Stimulated activated effector memory CD8-positive, alpha-beta T cell treated with anti-CD3 and anti-CD28 coated beads, Interleukin-12 subunit alpha, Interleukin-12 subunit beta, amount 100 ng/mL, for 72 hours (primary cell): Measurements from ENCODE around the gene UCHL1.
"Not testable (repeated sequence)": the region's sequence is repeated elsewhere in the genome, so short reads cannot be mapped to it uniquely, and the experiment has no call there.

Experiments
- ATAC-seq: fragments of 150-1000 bp; cut with Tn5 transposase; 2 replicates; pipeline ENCODE4 v1.10.0; 2021
- DNase-seq, 2 donors: peaks; one replicate each; pipeline ENCODE4 v3.0.0; 2021 to 2022; ENCODE audit warnings: low spot score in 2 of 2
- H3K27ac Mint-ChIP-seq: one replicate; pipeline ENCODE4 v1.8.0; 2022; ENCODE audit warnings: mild to moderate bottlenecking, mixed read lengths
- H3K36me3 Mint-ChIP-seq: one replicate; pipeline ENCODE4 v1.8.0; 2022; ENCODE audit warnings: mild to moderate bottlenecking, mixed read lengths
- H3K4me1 Mint-ChIP-seq: one replicate; pipeline ENCODE4 v1.8.0; 2022; ENCODE audit warnings: mixed read lengths
- H3K4me3 Mint-ChIP-seq: one replicate; pipeline ENCODE4 v1.8.0; 2022; ENCODE audit warnings: mild to moderate bottlenecking, mixed read lengths
- H3K9me3 Mint-ChIP-seq: one replicate; pipeline ENCODE4 v1.8.0; 2022; ENCODE audit warnings: mixed read lengths

UCHL1 gene

GRCh38 chr4:41264212-41264611, 7.5 kb downstream of the UCHL1 start:
- Mint-ChIP-seq H3K4me3 (no peak overlapping the region), H3K27ac (no peak overlapping the region), H3K9me3 (no peaks in the 10 kb centered on the region), H3K4me1 (no peaks in the 10 kb centered on the region), H3K36me3 (no peaks in the 10 kb centered on the region)
- ATAC-seq (no peak), DNase-seq (no peak)

GRCh38 chr4:41267997-41268396, 11.3 kb downstream of the UCHL1 start:
- Mint-ChIP-seq H3K4me1 (no peaks in the 10 kb centered on the region), H3K27ac (no peak overlapping the region), H3K36me3 (no peaks in the 10 kb centered on the region), H3K4me3 (no peak overlapping the region), H3K9me3 (no peaks in the 10 kb centered on the region)
- DNase-seq (no peak), ATAC-seq (no peak)

- H3K9me3 Mint-ChIP-seq, result no peaks in the 10 kb centered on the region
- no peaks in the 10 kb centered on the region for H3K36me3 Mint-ChIP-seq
- DNase-seq (no peak), ATAC-seq (no peak)
- H3K4me3 Mint-ChIP-seq, result no peak overlapping the region
- H3K27ac Mint-ChIP-seq, result no peak overlapping the region
- no peaks in the 10 kb centered on the region for H3K4me1 Mint-ChIP-seq
Observed at GRCh38 chr4:41268721-41269517, 12.2 kb downstream of the UCHL1 start.

- Mint-ChIP-seq H3K4me1 (no peaks in the 10 kb centered on the region), H3K9me3 (no peaks in the 10 kb centered on the region), H3K4me3 (no peak overlapping the region), H3K36me3 (no peaks in the 10 kb centered on the region), H3K27ac (no peak overlapping the region)
- ATAC-seq (no peak), DNase-seq (no peak)
Observed at GRCh38 chr4:41269682-41270081, 13.0 kb downstream of the UCHL1 start.

GRCh38 chr4:41275931-41276330, 19.2 kb downstream of the UCHL1 start:
- not testable (repeated sequence) for ATAC-seq, H3K4me1 Mint-ChIP-seq

GRCh38 chr4:41280010-41280409, 23.3 kb downstream of the UCHL1 start:
- Mint-ChIP-seq H3K36me3 (no peaks in the 10 kb centered on the region), H3K4me1 (no peaks in the 10 kb centered on the region), H3K27ac (no peak overlapping the region), H3K9me3 (no peaks in the 10 kb centered on the region), H3K4me3 (no peak overlapping the region)
- no peak for DNase-seq
- ATAC-seq, result no peak

More at GRCh38 chr4:41275931-41276330, 19.2 kb downstream of the UCHL1 start:
- not testable (repeated sequence) for H3K36me3 Mint-ChIP-seq, H3K27ac Mint-ChIP-seq, DNase-seq, H3K4me3 Mint-ChIP-seq, H3K9me3 Mint-ChIP-seq

- ATAC-seq, result peak; percentile 79
- no peaks in the 10 kb centered on the region for H3K4me1 Mint-ChIP-seq
Observed at GRCh38 chr4:41281038-41281634, 24.4 kb downstream of the UCHL1 start.

GRCh38 chr4:41282366-41282765, 25.6 kb downstream of the UCHL1 start:
- Mint-ChIP-seq H3K9me3 (no peaks in the 10 kb centered on the region), H3K27ac (no peak overlapping the region), H3K36me3 (no peaks in the 10 kb centered on the region), H3K4me3 (no peak overlapping the region), H3K4me1 (no peaks in the 10 kb centered on the region)
- ATAC-seq (no peak), DNase-seq (no peak)

More at GRCh38 chr4:41281038-41281634, 24.4 kb downstream of the UCHL1 start:
- no peak overlapping the region for H3K27ac Mint-ChIP-seq
- H3K36me3 Mint-ChIP-seq, result no peaks in the 10 kb centered on the region
- DNase-seq, result no peak
- no peak overlapping the region for H3K4me3 Mint-ChIP-seq
- no peaks in the 10 kb centered on the region for H3K9me3 Mint-ChIP-seq

GRCh38 chr4:41285202-41285863, 28.6 kb downstream of the UCHL1 start:
- Mint-ChIP-seq H3K4me3 (no peak overlapping the region), H3K9me3 (no peaks in the 10 kb centered on the region), H3K4me1 (no peaks in the 10 kb centered on the region), H3K36me3 (no peaks in the 10 kb centered on the region), H3K27ac (no peak overlapping the region)
- ATAC-seq, result no peak
- no peak for DNase-seq

- Mint-ChIP-seq H3K4me3 (no peak overlapping the region), H3K36me3 (no peaks in the 10 kb centered on the region)
Observed at GRCh38 chr4:41285864-41286235, 29.1 kb downstream of the UCHL1 start.

GRCh38 chr4:41287005-41287404, 30.3 kb downstream of the UCHL1 start:
- DNase-seq, result no peak
- no peak overlapping the region for H3K4me3 Mint-ChIP-seq
- H3K9me3 Mint-ChIP-seq, result no peaks in the 10 kb centered on the region
- H3K27ac Mint-ChIP-seq, result no peak overlapping the region
- no peak for ATAC-seq
- H3K4me1 Mint-ChIP-seq, result no peaks in the 10 kb centered on the region
- H3K36me3 Mint-ChIP-seq, result no peaks in the 10 kb centered on the region

More at GRCh38 chr4:41285864-41286235, 29.1 kb downstream of the UCHL1 start:
- DNase-seq, result no peak
- Mint-ChIP-seq H3K27ac (no peak overlapping the region), H3K4me1 (no peaks in the 10 kb centered on the region), H3K9me3 (no peaks in the 10 kb centered on the region)
- no peak for ATAC-seq

GRCh38 chr4:41287852-41288251, 31.1 kb downstream of the UCHL1 start:
- Mint-ChIP-seq H3K27ac (no peak overlapping the region), H3K9me3 (peaks cover 4% of the 10 kb centered on the region), H3K4me1 (no peaks in the 10 kb centered on the region), H3K4me3 (no peak overlapping the region), H3K36me3 (no peaks in the 10 kb centered on the region)
- ATAC-seq, result no peak
- no peak for DNase-seq

GRCh38 chr4:41288254-41288653, 31.5 kb downstream of the UCHL1 start:
- Mint-ChIP-seq H3K9me3 (peaks cover 4% of the 10 kb centered on the region), H3K36me3 (no peaks in the 10 kb centered on the region), H3K27ac (no peak overlapping the region), H3K4me1 (no peaks in the 10 kb centered on the region), H3K4me3 (no peak overlapping the region)
- DNase-seq (no peak), ATAC-seq (no peak)

GRCh38 chr4:41290479-41290878, 33.8 kb downstream of the UCHL1 start:
- Mint-ChIP-seq H3K27ac (no peak overlapping the region), H3K4me1 (no peaks in the 10 kb centered on the region), H3K9me3 (peaks cover 6% of the 10 kb centered on the region), H3K36me3 (no peaks in the 10 kb centered on the region), H3K4me3 (no peak overlapping the region)
- DNase-seq, result no peak
- ATAC-seq, result no peak

GRCh38 chr4:41294445-41295062, 37.8 kb downstream of the UCHL1 start:
- ATAC-seq, result no peak
- no peaks in the 10 kb centered on the region for H3K36me3 Mint-ChIP-seq
- no peak overlapping the region for H3K4me3 Mint-ChIP-seq
- H3K27ac Mint-ChIP-seq, result no peak overlapping the region
- H3K9me3 Mint-ChIP-seq, result peaks cover 6% of the 10 kb centered on the region
- H3K4me1 Mint-ChIP-seq, result no peaks in the 10 kb centered on the region
- DNase-seq, result no peak
